Immature natural killer cell (primary cell): ENCODE measurements around the gene ZNF518B. TPM values are rescaled to one million over a fixed set of nuclear protein-coding genes. Genes with fewer than 3 reads are reported as not detected.
"Not testable (repeated sequence)": the region's sequence is repeated elsewhere in the genome, so short reads cannot be mapped to it uniquely, and the experiment has no call there.

Source experiments
- DNase-seq, 3 donors: peaks; one replicate each; pipeline ENCODE4 v3.0.0; 2022; ENCODE audit warnings: mixed read lengths in 1 of 3
- H3K27ac Mint-ChIP-seq, 6 donors: one replicate each; pipeline ENCODE4 v1.8.0; 2020; ENCODE audit warnings: mixed read lengths in 6 of 6, mild to moderate bottlenecking in 5 of 6, inconsistent platforms in 4 of 6, moderate library complexity in 3 of 6
- H3K27me3 Mint-ChIP-seq, 3 donors: one replicate each; pipeline ENCODE4 v1.8.0; 2020 to 2021; ENCODE audit warnings: low read depth in 3 of 3, mild to moderate bottlenecking in 3 of 3, mixed read lengths in 3 of 3, moderate library complexity in 3 of 3, inconsistent platforms in 1 of 3
- H3K36me3 Mint-ChIP-seq, 3 donors: one replicate each; pipeline ENCODE4 v1.8.0; 2020; ENCODE audit warnings: mixed read lengths in 3 of 3, inconsistent platforms in 2 of 3, mild to moderate bottlenecking in 2 of 3
- H3K4me1 Mint-ChIP-seq, 2 donors: one replicate each; pipeline ENCODE4 v1.8.0; 2020; ENCODE audit warnings: inconsistent platforms in 2 of 2, mild to moderate bottlenecking in 2 of 2, mixed read lengths in 2 of 2, moderate library complexity in 1 of 2
- H3K4me3 Mint-ChIP-seq, 5 donors: one replicate each; pipeline ENCODE4 v1.8.0; 2020; ENCODE audit warnings: mild to moderate bottlenecking in 5 of 5, mixed read lengths in 5 of 5, inconsistent platforms in 3 of 5, moderate library complexity in 3 of 5
- H3K9me3 Mint-ChIP-seq, 6 donors: one replicate each; pipeline ENCODE4 v1.8.0; 2020; ENCODE audit warnings: mild to moderate bottlenecking in 6 of 6, mixed read lengths in 6 of 6, inconsistent platforms in 4 of 6, moderate library complexity in 3 of 6
- polyA plus RNA-seq, 3 donors: library from polyadenylated mRNA; unstranded; fragments of 300-500 nt; fragmentation: Illumina TruSeq; gene quantifications; one replicate each; pipeline ENCODE4 v1.2.3, GENCODE V29; 2021

ZNF518B gene
- polyA plus RNA-seq, 3 donors from 2014 or later, result 2.8 to 8.5 (median 4.9) TPM

DNA sequence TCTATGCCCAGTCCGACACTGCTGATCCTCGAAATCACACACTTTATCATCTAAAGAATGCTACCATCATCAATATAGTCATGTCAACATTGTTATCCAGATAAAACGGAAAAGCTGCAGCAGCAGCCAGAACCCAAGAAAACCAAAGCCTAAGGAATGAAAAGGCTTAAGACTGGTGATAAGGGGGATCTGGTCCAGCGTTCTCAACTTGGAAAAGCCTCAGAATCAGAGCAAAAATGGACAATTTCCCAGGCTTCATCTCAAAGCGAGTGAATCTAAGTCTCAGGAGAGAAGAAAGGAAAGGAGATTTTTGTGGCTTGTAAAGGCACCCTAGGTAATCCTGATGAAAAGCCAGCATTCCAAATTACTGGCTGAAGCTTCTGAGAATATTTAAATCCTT, 8.2 kb downstream of the ZNF518B start:
- Mint-ChIP-seq H3K4me3 (no peak overlapping the region), H3K4me1 (peaks cover 0 to 11% of the 10 kb centered on the region in 2 donors), H3K27ac (no peak overlapping the region), H3K36me3 (peaks cover 74 to 85% (median 84%) of the 10 kb centered on the region in 3 donors), H3K9me3 (peaks cover 19 to 62% (median 48%) of the 10 kb centered on the region in 6 donors), H3K27me3 (peaks cover 0 to 3% (median 0%) of the 10 kb centered on the region in 3 donors)
- no peak for DNase-seq

DNA sequence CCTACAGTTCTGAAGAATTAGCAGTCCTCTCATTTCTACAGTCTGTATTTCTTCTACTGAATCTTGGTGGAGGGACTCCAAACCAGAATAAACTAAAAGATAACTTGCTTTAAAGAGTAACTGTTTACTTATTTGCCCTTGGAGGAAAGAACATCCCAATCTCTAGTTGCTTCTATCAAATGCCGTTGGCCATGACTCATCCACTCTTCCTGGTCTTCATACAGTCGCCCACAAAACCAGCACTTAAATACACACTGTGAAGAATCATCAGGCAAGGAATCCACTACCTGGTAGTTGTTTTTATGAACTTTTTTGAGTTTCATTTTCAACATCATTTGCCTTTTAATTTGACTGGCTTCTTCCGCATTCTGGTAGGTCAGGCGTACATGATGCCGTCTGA, 14.2 kb downstream of the ZNF518B start:
- Mint-ChIP-seq H3K27ac (no peak overlapping the region), H3K4me3 (no peak overlapping the region), H3K27me3 (no peaks in the 10 kb centered on the region), H3K4me1 (peaks cover 1% of the 10 kb centered on the region in 2 donors), H3K36me3 (peaks cover 40 to 66% (median 52%) of the 10 kb centered on the region in 3 donors), H3K9me3 (peaks cover 23 to 82% (median 64%) of the 10 kb centered on the region in 6 donors)
- DNase-seq, result no peak

DNA sequence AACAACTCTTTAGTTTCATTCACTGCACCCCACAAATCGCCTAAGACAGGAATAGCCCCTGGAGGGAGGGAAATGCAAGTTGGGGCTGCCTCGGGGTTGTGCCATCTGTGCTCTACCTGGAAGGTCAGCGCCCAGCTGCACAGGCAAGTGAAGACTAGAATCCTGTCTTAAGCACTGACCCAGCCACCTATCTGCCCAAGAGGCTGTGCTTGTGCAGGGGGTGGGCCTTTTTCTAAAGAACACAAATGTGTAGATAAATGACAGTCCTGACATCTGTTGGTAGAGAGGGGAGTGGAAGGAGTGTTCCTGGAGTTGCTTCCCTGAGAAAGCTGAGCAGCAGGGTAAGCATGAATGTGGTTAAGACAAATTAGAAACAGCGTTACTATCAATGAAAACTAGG, 15.7 kb downstream of the ZNF518B start:
- Mint-ChIP-seq H3K36me3 (peaks cover 30 to 54% (median 39%) of the 10 kb centered on the region in 3 donors), H3K27ac (no peak overlapping the region)

DNA sequence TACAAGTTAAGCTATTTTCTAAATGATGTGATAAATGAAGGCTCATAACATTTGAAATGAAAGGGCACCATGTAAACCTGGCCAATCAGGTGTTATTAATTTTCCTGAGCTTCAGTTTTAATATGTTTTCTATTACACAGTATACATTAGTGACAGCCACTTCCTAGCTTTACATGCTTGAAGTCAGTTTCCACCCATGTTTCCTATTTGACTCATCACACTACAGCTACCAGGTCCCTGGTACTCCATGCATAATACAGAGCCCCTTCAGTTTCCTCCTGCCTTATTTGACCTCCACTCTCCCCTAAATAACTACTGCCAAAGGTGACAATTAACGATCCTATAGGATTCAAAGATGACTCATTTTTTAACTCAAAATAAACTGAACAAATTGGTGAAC, 18.3 kb downstream of the ZNF518B start:
- Mint-ChIP-seq H3K27ac (no peak overlapping the region), H3K4me1 (peaks cover 0 to 1% of the 10 kb centered on the region in 2 donors), H3K36me3 (peaks cover 13 to 30% (median 15%) of the 10 kb centered on the region in 3 donors), H3K27me3 (peaks cover 0 to 4% (median 0%) of the 10 kb centered on the region in 3 donors), H3K4me3 (no peak overlapping the region), H3K9me3 (peaks cover 9 to 44% (median 32%) of the 10 kb centered on the region in 6 donors)
- DNase-seq, result no peak

More for the DNA sequence above, 15.7 kb downstream of the ZNF518B start:
- DNase-seq, result no peak
- Mint-ChIP-seq H3K4me3 (no peak overlapping the region), H3K27me3 (peaks cover 0 to 4% (median 0%) of the 10 kb centered on the region in 3 donors), H3K4me1 (peaks cover 0 to 1% of the 10 kb centered on the region in 2 donors), H3K9me3 (peaks cover 18 to 70% (median 53%) of the 10 kb centered on the region in 6 donors)

DNA sequence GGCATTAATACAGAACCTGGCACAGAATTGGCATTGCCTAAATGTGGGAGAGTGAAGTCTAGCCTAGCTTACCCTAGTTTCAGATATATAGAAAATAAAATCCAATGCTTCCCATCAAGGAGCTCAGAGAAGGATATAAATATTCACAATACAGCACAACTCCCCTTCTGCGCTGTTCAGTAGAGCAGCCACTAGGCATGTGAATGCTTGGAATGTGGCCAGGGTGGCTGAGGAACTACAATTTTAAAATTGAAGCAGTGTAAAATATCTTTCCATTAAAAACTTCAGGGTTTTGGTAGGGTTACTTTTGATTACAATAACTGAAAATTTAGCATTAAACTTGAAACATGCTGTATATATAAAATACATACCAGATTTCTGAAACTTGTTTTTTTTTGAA, 19.5 kb downstream of the ZNF518B start:
- H3K9me3 Mint-ChIP-seq, result peaks cover 8 to 33% (median 22%) of the 10 kb centered on the region in 6 donors
- H3K27ac Mint-ChIP-seq, result no peak overlapping the region
- no peak for DNase-seq
- H3K4me1 Mint-ChIP-seq, result peaks cover 0 to 1% of the 10 kb centered on the region in 2 donors
- H3K27me3 Mint-ChIP-seq, result peaks cover 0 to 4% (median 0%) of the 10 kb centered on the region in 3 donors
- no peak overlapping the region for H3K4me3 Mint-ChIP-seq
- H3K36me3 Mint-ChIP-seq, result peaks cover 6 to 20% (median 15%) of the 10 kb centered on the region in 3 donors

DNA sequence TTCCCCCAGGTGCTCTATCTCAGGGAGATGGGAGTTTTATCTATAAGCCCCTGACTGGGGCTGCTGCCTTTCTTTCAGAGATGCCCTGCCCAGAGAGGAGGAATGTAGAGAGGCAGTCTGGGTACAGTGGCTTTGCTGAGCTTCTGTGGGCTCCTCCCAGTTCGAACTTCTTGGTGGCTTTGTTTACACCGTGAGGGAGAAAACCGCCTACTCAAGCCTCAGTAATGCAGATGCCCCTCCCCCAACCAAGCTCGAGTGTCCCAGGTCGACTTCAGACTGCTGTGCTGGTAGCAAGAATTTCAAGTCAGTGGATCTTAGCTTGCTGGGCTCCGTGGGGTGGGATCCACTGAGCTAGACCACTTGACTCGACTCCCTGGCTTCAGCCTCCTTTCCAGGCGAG, 29.5 kb downstream of the ZNF518B start:
- H3K4me1 Mint-ChIP-seq, H3K36me3 Mint-ChIP-seq, H3K27me3 Mint-ChIP-seq, DNase-seq, H3K27ac Mint-ChIP-seq, H3K4me3 Mint-ChIP-seq: not testable (repeated sequence)
- H3K9me3 Mint-ChIP-seq, result peaks cover 0 to 16% (median 0%) of the 10 kb centered on the region in 6 donors

DNA sequence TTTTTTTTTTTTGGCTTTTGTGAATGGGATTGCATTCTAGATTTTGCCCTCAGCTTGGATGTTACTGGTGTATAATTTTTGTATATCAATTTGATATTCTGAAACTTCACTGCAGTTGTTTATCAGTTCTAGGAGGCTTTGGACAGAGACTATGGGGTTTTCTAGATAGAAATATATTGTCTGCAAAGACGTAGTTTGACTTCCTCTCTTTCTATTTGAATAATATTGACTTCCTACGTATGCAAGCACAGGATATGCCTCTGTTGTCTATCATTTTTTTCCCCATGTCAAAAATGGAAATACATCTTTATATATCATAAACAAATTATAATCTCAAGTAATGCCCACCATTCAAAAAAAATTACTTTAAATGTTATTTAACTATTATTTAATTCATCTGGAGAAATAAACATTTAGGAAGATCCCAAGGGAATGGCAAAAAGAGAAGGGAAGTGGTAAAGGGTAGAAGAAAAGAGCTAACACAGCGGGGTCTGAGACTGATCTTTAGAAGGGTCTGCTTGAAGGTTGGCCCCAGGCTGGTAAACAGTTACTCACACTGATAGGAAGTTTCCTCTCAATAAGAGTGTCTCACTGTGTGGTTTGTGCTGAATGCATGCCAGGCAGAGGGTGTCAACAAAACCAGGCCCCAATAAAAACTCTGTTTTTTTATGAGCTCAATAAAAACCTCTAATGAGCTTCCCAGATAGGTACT, 35.7 kb downstream of the ZNF518B start:
- Mint-ChIP-seq H3K27me3 (peaks cover 0 to 6% (median 2%) of the 10 kb centered on the region in 3 donors), H3K4me3 (no peak overlapping the region), H3K36me3 (peaks cover 0 to 5% (median 0%) of the 10 kb centered on the region in 3 donors), H3K9me3 (peaks cover 0 to 6% (median 0%) of the 10 kb centered on the region in 6 donors), H3K27ac (no peak overlapping the region), H3K4me1 (peaks cover 4 to 5% of the 10 kb centered on the region in 2 donors)
- no peak for DNase-seq

DNA sequence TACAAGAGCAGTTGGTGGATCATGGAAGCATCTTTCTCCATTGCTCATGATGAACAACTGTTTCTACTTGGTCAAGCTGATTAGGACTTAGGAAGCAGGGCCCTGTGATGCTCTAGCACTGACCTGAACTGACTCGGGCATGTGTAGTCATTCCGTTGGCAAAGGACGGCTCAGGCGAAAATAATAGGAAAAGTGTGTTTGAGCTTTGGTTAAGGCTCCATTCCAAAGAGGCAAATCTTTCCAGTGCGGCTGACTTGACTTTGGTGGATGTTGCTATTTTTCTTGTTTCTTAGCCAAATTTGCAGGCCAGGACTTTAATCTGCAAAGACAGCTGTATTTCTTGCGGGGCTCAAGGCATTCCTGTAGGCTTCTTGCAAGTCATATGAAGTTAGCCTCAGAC, 39.5 kb downstream of the ZNF518B start:
- H3K27me3 Mint-ChIP-seq, result no peaks in the 10 kb centered on the region
- H3K36me3 Mint-ChIP-seq, result peaks cover 0 to 5% (median 0%) of the 10 kb centered on the region in 3 donors
- H3K4me3 Mint-ChIP-seq, result no peak overlapping the region
- no peak for DNase-seq
- H3K4me1 Mint-ChIP-seq, result peaks cover 6 to 8% of the 10 kb centered on the region in 2 donors
- H3K9me3 Mint-ChIP-seq, result no peaks in the 10 kb centered on the region
- H3K27ac Mint-ChIP-seq, result no peak overlapping the region

DNA sequence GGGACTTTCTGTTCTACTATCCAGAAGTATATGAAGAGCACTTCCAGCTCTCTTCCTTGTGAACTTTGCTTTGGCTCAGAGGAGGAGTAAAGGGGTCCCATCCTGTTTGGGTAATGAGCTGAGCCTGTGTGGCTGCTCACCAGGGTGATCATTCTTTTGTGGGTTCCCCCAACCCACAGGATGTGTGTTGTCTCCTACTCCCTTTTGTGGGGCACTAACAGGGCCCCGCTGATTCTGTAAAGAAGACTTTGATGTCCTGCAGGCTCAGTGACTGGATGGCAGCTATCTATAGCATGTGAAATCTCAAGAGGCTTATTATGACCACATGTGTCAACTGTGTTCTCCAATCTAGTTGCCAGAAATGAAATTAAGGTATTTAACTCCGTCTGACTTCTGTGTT, 40.8 kb downstream of the ZNF518B start:
- no peaks in the 10 kb centered on the region for H3K27me3 Mint-ChIP-seq
- no peak overlapping the region for H3K4me3 Mint-ChIP-seq
- peaks cover 0 to 5% (median 0%) of the 10 kb centered on the region in 3 donors for H3K36me3 Mint-ChIP-seq
- H3K4me1 Mint-ChIP-seq, result peaks cover 6 to 8% of the 10 kb centered on the region in 2 donors
- no peaks in the 10 kb centered on the region for H3K9me3 Mint-ChIP-seq
- no peak overlapping the region for H3K27ac Mint-ChIP-seq
- no peak for DNase-seq

DNA sequence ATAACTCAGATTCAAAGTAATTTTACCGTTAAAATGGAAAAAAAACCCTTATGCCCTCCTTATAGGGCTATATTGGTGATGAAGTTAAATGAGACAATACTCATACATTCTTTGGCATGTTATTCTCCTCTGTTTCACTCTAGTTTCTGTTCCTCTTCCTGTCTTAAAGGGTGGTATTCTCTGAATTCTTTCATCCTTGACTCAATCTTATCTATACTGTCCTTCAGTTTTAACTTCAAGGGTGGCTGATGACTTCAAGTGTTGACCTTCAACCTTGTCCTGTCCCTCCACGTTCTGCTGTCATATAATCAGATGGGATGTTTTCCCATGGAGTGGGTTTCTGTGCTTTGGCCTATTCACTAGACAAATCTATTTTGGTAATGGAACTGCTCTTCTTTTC, 44.0 kb downstream of the ZNF518B start:
- H3K27me3 Mint-ChIP-seq, result peaks cover 0 to 4% (median 2%) of the 10 kb centered on the region in 3 donors
- H3K36me3 Mint-ChIP-seq, result no peaks in the 10 kb centered on the region
- peaks cover 6 to 8% of the 10 kb centered on the region in 2 donors for H3K4me1 Mint-ChIP-seq
- DNase-seq, result no peak
- H3K27ac Mint-ChIP-seq, result no peak overlapping the region
- H3K4me3 Mint-ChIP-seq, result no peak overlapping the region
- no peaks in the 10 kb centered on the region for H3K9me3 Mint-ChIP-seq

DNA sequence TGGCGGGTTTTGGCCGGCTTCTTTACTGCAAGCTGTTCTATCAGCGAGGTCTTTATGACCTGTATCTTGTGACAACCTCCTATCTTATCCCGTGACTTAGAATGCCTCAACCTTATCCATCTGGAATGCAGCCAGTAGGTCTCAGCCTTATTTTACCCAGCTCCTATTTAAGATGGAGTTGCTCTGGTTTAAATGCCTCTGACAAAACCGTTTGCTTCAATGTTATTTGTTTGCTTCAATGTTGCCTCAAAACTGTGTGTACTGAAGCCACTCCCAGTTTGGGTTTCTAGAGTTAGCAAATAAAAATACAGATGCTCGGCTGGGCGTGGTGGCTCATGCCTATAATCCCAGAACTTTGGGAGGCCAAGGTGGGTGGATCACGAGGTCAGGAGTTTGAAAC, 51.6 kb downstream of the ZNF518B start:
- Mint-ChIP-seq H3K4me3 (no peak overlapping the region), H3K27me3 (peaks cover 2 to 3% (median 2%) of the 10 kb centered on the region in 3 donors), H3K4me1 (no peaks in the 10 kb centered on the region), H3K36me3 (no peaks in the 10 kb centered on the region), H3K27ac (no peak overlapping the region), H3K9me3 (no peaks in the 10 kb centered on the region)
- DNase-seq, result no peak

DNA sequence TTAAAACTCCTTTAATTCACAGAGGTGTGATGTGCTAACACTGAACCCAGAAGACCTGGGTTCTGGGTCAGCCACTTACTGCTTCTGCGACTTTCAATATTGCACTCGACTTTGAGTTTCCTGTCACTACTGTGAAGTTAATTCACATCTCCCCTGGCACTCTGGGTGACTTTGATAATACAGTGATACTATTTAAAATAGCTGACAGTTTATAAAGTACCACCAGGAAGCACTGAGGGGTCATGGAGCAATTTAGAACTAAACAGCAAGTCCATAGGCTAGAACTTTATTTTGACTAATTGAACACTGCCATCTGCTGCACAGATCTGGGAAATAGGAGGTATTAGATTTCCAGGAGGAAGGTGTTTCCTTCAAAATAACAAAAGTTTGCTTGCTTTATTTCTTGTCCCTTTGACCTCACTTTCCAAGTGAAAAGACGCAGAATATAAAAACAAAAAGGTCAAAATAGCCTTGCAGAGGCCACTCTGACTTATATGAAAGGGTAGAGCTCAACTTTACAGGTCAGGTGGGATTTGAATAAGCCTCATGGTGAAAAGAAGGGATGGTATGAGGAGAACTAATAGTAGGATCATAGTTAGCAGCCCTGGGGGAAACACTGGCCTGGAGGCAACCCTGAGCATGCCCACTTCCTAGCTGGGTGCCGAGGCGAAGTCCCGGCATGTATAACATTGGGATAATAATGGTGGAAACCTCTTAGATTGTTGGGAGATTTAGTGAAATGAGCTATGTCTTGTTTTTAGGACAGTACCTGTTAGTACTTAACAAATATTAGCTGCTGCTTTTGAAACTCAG, 53.4 kb downstream of the ZNF518B start:
- H3K27me3 Mint-ChIP-seq, result peaks cover 0 to 2% (median 0%) of the 10 kb centered on the region in 3 donors
- H3K4me1 Mint-ChIP-seq, result no peaks in the 10 kb centered on the region
- no peaks in the 10 kb centered on the region for H3K36me3 Mint-ChIP-seq
- H3K4me3 Mint-ChIP-seq, result no peak overlapping the region
- H3K9me3 Mint-ChIP-seq, result no peaks in the 10 kb centered on the region
- peak in 2 of 3 donors; percentile 3 for DNase-seq
- no peak overlapping the region for H3K27ac Mint-ChIP-seq

DNA sequence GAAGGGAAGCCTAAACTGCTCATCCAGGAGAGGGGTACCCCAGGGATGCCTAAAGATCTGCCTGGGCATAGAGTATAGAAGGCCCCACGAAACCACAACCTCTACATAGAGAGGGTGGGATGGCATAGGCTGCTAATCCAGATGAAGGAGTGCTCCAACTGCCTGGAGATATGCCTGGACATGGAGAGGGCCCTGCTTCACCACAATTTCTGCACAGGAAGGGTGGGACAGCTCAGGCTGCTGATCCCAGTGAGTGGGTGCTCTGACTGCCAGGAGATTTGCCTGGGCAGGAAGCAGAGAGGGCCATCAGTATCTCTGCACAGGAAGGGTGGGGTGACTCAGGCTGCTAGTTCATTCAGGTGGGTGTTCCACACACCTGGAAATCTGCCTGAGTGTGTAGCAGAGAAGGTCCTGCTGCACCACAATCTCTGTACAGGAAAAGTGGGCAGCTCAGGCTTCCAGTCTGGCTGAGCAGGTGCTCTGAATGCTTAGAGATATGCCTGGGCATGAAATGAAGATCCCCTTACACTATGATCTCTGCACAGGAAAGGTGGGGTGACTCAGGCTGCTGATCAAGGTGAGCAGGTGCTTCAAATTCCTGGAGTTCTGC, 61.1 kb downstream of the ZNF518B start:
- Mint-ChIP-seq H3K9me3 (peaks cover 0 to 11% (median 3%) of the 10 kb centered on the region in 6 donors), H3K27me3 (peaks cover 0 to 9% (median 2%) of the 10 kb centered on the region in 3 donors), H3K4me1 (no peaks in the 10 kb centered on the region), H3K36me3 (peaks cover 0 to 3% (median 0%) of the 10 kb centered on the region in 3 donors), H3K27ac (no peak overlapping the region), H3K4me3 (no peak overlapping the region)
- no peak for DNase-seq
